SK-N-SH (cell line): ENCODE results near the gene UBA5. TPM values are rescaled to one million over a fixed set of nuclear protein-coding genes. Genes with fewer than 3 reads are reported as not detected.
"Not testable (repeated sequence)": the region's sequence is repeated elsewhere in the genome, so short reads cannot be mapped to it uniquely, and the experiment has no call there.

Source experiments
- CTCF ChIA-PET: fragments of 300-600, 350-600 bp; formaldehyde crosslinking; extraction: SDS; loops from one replicate; lab custom pipeline; 2021; lab: Yijun Ruan, JAX
- POLR2A ChIA-PET: fragments of 350-600 bp; sonication (Branson Sonifier 250); formaldehyde crosslinking; extraction: SDS; loops from one replicate; lab custom pipeline; 2020; ENCODE audit warnings: antibody characterized with exemption, inconsistent platforms; lab: Yijun Ruan, JAX
- DNase-seq: peaks from one replicate; pipeline ENCODE4 v3.0.0; 2012
- H2AFZ ChIP-seq: fragments of 200-600 bp; sonication (generic); 2 replicates; pipeline ENCODE4 v1.8.1; 2016; ENCODE audit warnings: antibody characterized with exemption, mild to moderate bottlenecking, low read depth
- H3F3A ChIP-seq: fragments of 200-600 bp; sonication (generic); replicated peaks from 2 replicates; pipeline ENCODE3; 2016; ENCODE audit warnings: antibody characterized with exemption, mild to moderate bottlenecking; ENCODE audit not compliant: insufficient read depth
- H3K27ac ChIP-seq, 2 experiments: fragments of 200-500 bp in 1 of 2; fragments of 200-600 bp in 1 of 2; sonication (Bioruptor generic) in 1 of 2; sonication (generic), shearing (Covaris generic) in 1 of 2; 2 replicates each; pipeline versions ENCODE4 v1.5.1 to v1.6.1; 2014 to 2016; ENCODE audit warnings: low read depth in 2 of 2, inconsistent platforms in 1 of 2, low read length in 1 of 2, mild to moderate bottlenecking in 1 of 2, mixed read lengths in 1 of 2
- H3K27me3 ChIP-seq: fragments of 200-600 bp; sonication (generic), shearing (Covaris generic); 2 replicates; pipeline ENCODE4 v1.6.1; 2016; ENCODE audit warnings: mixed run types; ENCODE audit not compliant: insufficient read depth
- H3K36me3 ChIP-seq, 2 experiments: fragments of 200-500 bp in 1 of 2; fragments of 200-600 bp in 1 of 2; sonication (Bioruptor generic) in 1 of 2; sonication (generic) in 1 of 2; replicated peaks in 1 of 2; 2 replicates each; pipeline versions ENCODE3 to v1.5.1; 2014 to 2016; ENCODE audit warnings: low read length in 1 of 2, mild to moderate bottlenecking in 1 of 2; ENCODE audit not compliant: insufficient read depth in 2 of 2, control insufficient read depth in 1 of 2
- H3K4me1 ChIP-seq, 2 experiments: fragments of 200-500 bp in 1 of 2; fragments of 200-600 bp in 1 of 2; sonication (Bioruptor generic) in 1 of 2; sonication (generic), shearing (Covaris generic) in 1 of 2; 2 replicates each; pipeline versions ENCODE4 v1.5.1 to v1.6.1; 2014 to 2016; ENCODE audit warnings: low read depth in 1 of 2, low read length in 1 of 2, mixed run types in 1 of 2; ENCODE audit not compliant: insufficient read depth in 2 of 2, control insufficient read depth in 1 of 2
- H3K4me2 ChIP-seq: fragments of 200-600 bp; sonication (generic), shearing (Covaris generic); 2 replicates; pipeline ENCODE4 v1.6.1; 2017; ENCODE audit warnings: mixed run types
- H3K4me3 ChIP-seq, 2 experiments: fragments of 200-500 bp in 1 of 2; fragments of 200-600 bp in 1 of 2; sonication (Bioruptor generic) in 1 of 2; sonication (generic), shearing (Covaris generic) in 1 of 2; 2 replicates each; pipeline versions ENCODE4 v1.5.1 to v1.8.1; 2014 to 2016; ENCODE audit warnings: low read depth in 2 of 2, inconsistent platforms in 1 of 2, low read length in 1 of 2, mild to moderate bottlenecking in 1 of 2, mixed read lengths in 1 of 2, moderate library complexity in 1 of 2
- H3K79me2 ChIP-seq: fragments of 200-600 bp; sonication (generic); 2 replicates; pipeline ENCODE4 v1.8.1; 2017; ENCODE audit warnings: mild to moderate bottlenecking; ENCODE audit not compliant: insufficient read depth
- H3K9ac ChIP-seq: fragments of 200-600 bp; sonication (generic); 2 replicates; pipeline ENCODE4 v1.6.1; 2017; ENCODE audit warnings: mixed run types
- H3K9me2 ChIP-seq: fragments of 200-600 bp; sonication (generic); 2 replicates; pipeline ENCODE4 v1.6.1; 2017; ENCODE audit warnings: mixed run types
- H3K9me3 ChIP-seq: fragments of 200-600 bp; sonication (generic); 2 replicates; pipeline ENCODE4 v1.6.1; 2017; ENCODE audit warnings: mixed run types, mild to moderate bottlenecking, moderate library complexity
- H4K20me1 ChIP-seq: fragments of 200-600 bp; sonication (generic); 2 replicates; pipeline ENCODE4 v1.6.1; 2017; ENCODE audit warnings: mild to moderate bottlenecking, mixed run types; ENCODE audit not compliant: insufficient read depth
- CTCF ChIP-seq: fragments of 200-600 bp; sonication (generic); IDR thresholded peaks from 2 replicates; pipeline ENCODE4 v1.6.1; 2017; ENCODE audit warnings: antibody characterized with exemption, mild to moderate bottlenecking, moderate library complexity
- ELF1 ChIP-seq: IDR thresholded peaks from 2 replicates; pipeline ENCODE4 v1.4.0; 2012
- FOSL2 ChIP-seq: IDR thresholded peaks from 2 replicates; pipeline ENCODE4 v1.4.0; 2012; ENCODE audit warnings: low read depth, mild to moderate bottlenecking, moderate library complexity, borderline replicate concordance
- GATA2 ChIP-seq: sonication (generic); formaldehyde crosslinking; IDR thresholded peaks from 2 replicates; pipeline ENCODE4 v1.5.0; 2020; ENCODE audit warnings: mild to moderate bottlenecking, missing genetic modification reagents
- IRF3 ChIP-seq: fragments of 150-350 bp; IDR thresholded peaks from 2 replicates; pipeline ENCODE4 v1.6.1; 2016; ENCODE audit warnings: mild to moderate bottlenecking, low read depth, low read length
- JUND ChIP-seq: IDR thresholded peaks from 2 replicates; pipeline ENCODE4 v1.4.0; 2012
- MXI1 ChIP-seq: IDR thresholded peaks from 2 replicates; pipeline ENCODE4 v1.6.1; 2012; ENCODE audit warnings: mild to moderate bottlenecking, low read depth, low read length, improper control_type of control experiment
- NFIC ChIP-seq: IDR thresholded peaks from 2 replicates; pipeline ENCODE4 v1.4.0; 2012; ENCODE audit warnings: borderline replicate concordance
- NRF1 ChIP-seq: IDR thresholded peaks from 2 replicates; pipeline ENCODE4 v1.6.1; 2012; ENCODE audit warnings: low read depth, mild to moderate bottlenecking, low read length
- PBX3 ChIP-seq: IDR thresholded peaks from 2 replicates; pipeline ENCODE4; 2012
- POLR2AphosphoS5 ChIP-seq: IDR thresholded peaks from 2 replicates; pipeline ENCODE4 v1.6.1; 2012; ENCODE audit warnings: low read depth, low read length
- RAD21 ChIP-seq: IDR thresholded peaks from 2 replicates; pipeline ENCODE4 v1.6.1; 2012; ENCODE audit warnings: mild to moderate bottlenecking, low read length
- RFX5 ChIP-seq: IDR thresholded peaks from 2 replicates; pipeline ENCODE4 v1.6.1; 2012; ENCODE audit warnings: mild to moderate bottlenecking, improper control_type of control experiment, low read length
- TAF1 ChIP-seq: IDR thresholded peaks from 2 replicates; pipeline ENCODE4 v1.6.1; 2012; ENCODE audit warnings: low read depth, mild to moderate bottlenecking, low read length, moderate library complexity, borderline replicate concordance
- USF1 ChIP-seq: IDR thresholded peaks from 2 replicates; pipeline ENCODE4 v1.4.0; 2012; ENCODE audit warnings: low read depth, borderline replicate concordance
- YY1 ChIP-seq: IDR thresholded peaks from 2 replicates; pipeline ENCODE4 v1.4.0; 2012; ENCODE audit warnings: low read depth, mild to moderate bottlenecking
- WGBS: methylation state at CpG from one replicate; pipeline ENCODE4 v1.1.6; 2017; ENCODE audit warnings: low lambda C conversion rate; 5-methylcytosine and 5-hydroxymethylcytosine counted together
- polyA plus RNA-seq, 3 experiments: library from polyadenylated mRNA; depleted of rRNA; stranded (reverse); fragments of >200 nt; gene quantifications; 2 replicates each; pipeline ENCODE4 v1.2.3, GENCODE V29; 2012

The UBA5 gene
- polyA plus RNA-seq, 1 of the 3 experiments (the other 2 are of a cell fraction) = 38.3 TPM

- TF ChIP-seq USF1 = no peak
- peak; percentile 39; the same call in 1 of the 2 replicates for TF ChIP-seq FOSL2
- TF ChIP-seq YY1 = no peak
- no peak for TF ChIP-seq RAD21
- no peak for TF ChIP-seq POLR2AphosphoS5
- TF ChIP-seq MXI1 = no peak
- peak; percentile 45 for TF ChIP-seq JUND
- peak; percentile 25; the same call in 1 of the 2 replicates for TF ChIP-seq NFIC
- TF ChIP-seq NRF1 = no peak
- no peak for TF ChIP-seq IRF3
- no peak for TF ChIP-seq TAF1
- TF ChIP-seq CTCF = no peak
- no peak for TF ChIP-seq RFX5
These were observed 22.5 kb upstream of the UBA5 start (continued) for GRCh38 chr3:132637590-132637989.

GRCh38 chr3:132638706-132639105 is 21.4 kb upstream of the UBA5 start:
- no peak overlapping the region for H3K4me3 ChIP-seq
- no peak overlapping the region for H3K4me2 ChIP-seq
- H3K27me3 ChIP-seq = no peaks in the 10 kb centered on the region
- no peak for DNase-seq
- ChIA-PET CTCF (interaction anchor here (0.6 to 6.8 kb wide), 7 partner anchors 9 to 287 kb away, joined by 3 to 121 read pairs (median 3); no protein-coding TSS in a partner anchor), POLR2A (no interaction called here)
- H4K20me1 ChIP-seq = no peaks in the 10 kb centered on the region
- no peak overlapping the region; a peak in 1 of 4 replicates for H3K27ac ChIP-seq
- no peaks in the 10 kb centered on the region for H3K9me3 ChIP-seq
- H3F3A ChIP-seq = no peaks in the 10 kb centered on the region
- H3K36me3 ChIP-seq = peaks cover 14 to 32% of the 10 kb centered on the region in 2 experiments
- no peak for TF ChIP-seq PBX3
- TF ChIP-seq ELF1 = no peak
- TF ChIP-seq TAF1 = no peak
- no peak for TF ChIP-seq GATA2 (CRISPR knock-in tag)
- peaks cover 0 to 14% of the 10 kb centered on the region in 2 experiments; a peak in 3 of 4 replicates for H3K4me1 ChIP-seq
- H3K79me2 ChIP-seq = no peaks in the 10 kb centered on the region
- no peak overlapping the region for H3K9ac ChIP-seq
- no peaks in the 10 kb centered on the region for H3K9me2 ChIP-seq
- no peak overlapping the region for H2AFZ ChIP-seq

- H3K4me3 ChIP-seq, H3K4me2 ChIP-seq, POLR2A ChIA-PET, DNase-seq, H3K27ac ChIP-seq, H3K27me3 ChIP-seq, H2AFZ ChIP-seq, H4K20me1 ChIP-seq, H3K9ac ChIP-seq, H3K9me2 ChIP-seq, H3F3A ChIP-seq, H3K9me3 ChIP-seq, H3K79me2 ChIP-seq: not testable (repeated sequence)
- peaks cover 0 to 14% of the 10 kb centered on the region in 2 experiments; a peak in 3 of 4 replicates for H3K4me1 ChIP-seq
- H3K36me3 ChIP-seq = peaks cover 12 to 25% of the 10 kb centered on the region in 2 experiments
- CTCF ChIA-PET = interaction anchor here (0.8 to 6.8 kb wide), 23 partner anchors 10 to 299 kb away, joined by 3 to 121 read pairs (median 5); no protein-coding TSS in a partner anchor
- 94% methylated on average over 2 of the region's 2 CpGs for WGBS
These were observed 18.7 kb upstream of the UBA5 start for GRCh38 chr3:132641427-132641826.
